Activated CD4-positive, alpha-beta T cell treated with anti-CD3 and anti-CD28 coated beads, Interleukin-2, amount 50 U/mL, for 4 hours (primary cell): ENCODE measurements around the gene AP3S1.

Source experiments
- DNase-seq, 2 experiments: peaks; one replicate each; pipeline ENCODE4 v3.0.0-alpha.2; 2020

Gene AP3S1

GRCh38 chr5:115829913-115830312 lies 11.8 kb upstream of the AP3S1 start:
- DNase-seq: no peak

- DNase-seq: no peak
Observed at GRCh38 chr5:115831163-115831768, 10.5 kb upstream of the AP3S1 start.

GRCh38 chr5:115835481-115835880 lies 6.3 kb upstream of the AP3S1 start:
- no peak for DNase-seq

- no peak for DNase-seq
Observed at GRCh38 chr5:115838885-115839518, 2.7 kb upstream of the AP3S1 start.

GRCh38 chr5:115840873-115841272 lies 862 bp upstream of the AP3S1 start:
- DNase-seq: no peak

GRCh38 chr5:115842089-115842935 lies 577 bp downstream of the AP3S1 start:
- no peak for DNase-seq

- no peak for DNase-seq
Observed at GRCh38 chr5:115842952-115843351, 1.2 kb downstream of the AP3S1 start.

- no peak for DNase-seq
Observed at GRCh38 chr5:115843444-115844130, 1.9 kb downstream of the AP3S1 start.

GRCh38 chr5:115844321-115844817 lies 2.6 kb downstream of the AP3S1 start:
- no peak for DNase-seq

GRCh38 chr5:115847290-115847689 lies 5.6 kb downstream of the AP3S1 start:
- no peak for DNase-seq

GRCh38 chr5:115849258-115849798 lies 7.6 kb downstream of the AP3S1 start:
- DNase-seq: no peak

GRCh38 chr5:115850744-115851416 lies 9.1 kb downstream of the AP3S1 start:
- DNase-seq: no peak

- no peak for DNase-seq
Observed at GRCh38 chr5:115854139-115854538, 12.4 kb downstream of the AP3S1 start.

- no peak for DNase-seq
Observed at GRCh38 chr5:115855959-115856358, 14.2 kb downstream of the AP3S1 start.

GRCh38 chr5:115857057-115857479 lies 15.3 kb downstream of the AP3S1 start:
- no peak for DNase-seq

GRCh38 chr5:115857626-115858349 lies 16.1 kb downstream of the AP3S1 start:
- no peak for DNase-seq

- DNase-seq: no peak
Observed at GRCh38 chr5:115858396-115858795, 16.7 kb downstream of the AP3S1 start.

- DNase-seq: no peak
Observed at GRCh38 chr5:115859378-115859777, 17.6 kb downstream of the AP3S1 start.

- no peak for DNase-seq
Observed at GRCh38 chr5:115869256-115869795, 27.6 kb downstream of the AP3S1 start.

- no peak for DNase-seq
Observed at GRCh38 chr5:115872447-115872846, 30.7 kb downstream of the AP3S1 start.

GRCh38 chr5:115873392-115873791 lies 31.7 kb downstream of the AP3S1 start:
- no peak for DNase-seq
